Ovary (tissue), 9 donors: ENCODE measurements around the gene CDH22. TPM values are rescaled to one million over a fixed set of nuclear protein-coding genes. Genes with fewer than 3 reads are reported as not detected.

Source experiments
- DNase-seq, 5 donors: peaks; one replicate each; pipeline ENCODE4 v3.0.0-alpha.2; 2019 to 2020
- H3K27ac ChIP-seq, 2 donors: fragments of 200-600 bp; one replicate each; pipeline versions ENCODE4 v1.5.1 to v1.8.0; 2019 to 2022
- H3K27me3 ChIP-seq: fragments of 200-600 bp; one replicate; pipeline ENCODE4 v1.8.0; 2022
- H3K36me3 ChIP-seq: fragments of 200-600 bp; sonication (generic); one replicate; pipeline ENCODE4 v1.5.1; 2019
- H3K4me1 ChIP-seq: one replicate; pipeline ENCODE4 v1.8.1; 2013; ENCODE audit warnings: mild to moderate bottlenecking, moderate library complexity; ENCODE audit not compliant: insufficient read depth
- H3K4me3 ChIP-seq: fragments of 200-600 bp; sonication (generic); one replicate; pipeline ENCODE4 v1.5.1; 2017
- H3K9me3 ChIP-seq, 2 donors: fragments of 200-600 bp in 1 of 2; sonication (generic) in 1 of 2; one replicate each; pipeline versions ENCODE4 v1.5.1 to v1.8.1; 2013 to 2019; ENCODE audit warnings: mild to moderate bottlenecking in 1 of 2, moderate library complexity in 1 of 2
- CTCF ChIP-seq, 3 donors: fragments of 450-650 bp in 2 of 3; fragments of 200-600 bp in 1 of 3; IDR thresholded peaks; one replicate each; pipeline versions ENCODE4 v1.5.1 to v1.8.0; 2016 to 2022; ENCODE audit warnings: antibody characterized with exemption in 3 of 3, mild to moderate bottlenecking in 1 of 3
- EP300 ChIP-seq: sonication (generic); formaldehyde crosslinking; IDR thresholded peaks from one replicate; pipeline ENCODE4 v1.6.1; 2017; ENCODE audit warnings: antibody characterized with exemption
- POLR2A ChIP-seq: fragments of 450-650 bp; IDR thresholded peaks from one replicate; pipeline ENCODE4 v1.6.1; 2017; ENCODE audit warnings: antibody characterized with exemption, mild to moderate bottlenecking, moderate library complexity
- WGBS, 3 donors: extraction: QIAGEN DNeasy Blood & Tissue Kit in 1 of 3; methylation state at CpG; one replicate each; pipeline versions ENCODE4 v1.1.5 to v1.1.7; 2013 to 2017; 5-methylcytosine and 5-hydroxymethylcytosine counted together
- intact Hi-C, 4 donors: fragments of 100-400 bp; cut with DNase I; formaldehyde crosslinking; loops; one replicate each; pipeline versions ENCODE4 v1.11.0 to v1.15.1; 2022 to 2023
- polyA plus RNA-seq, 2 donors: library from polyadenylated mRNA; stranded (reverse); fragments of 200-250 nt in 1 of 2; fragments of 350-450 nt in 1 of 2; fragmentation: Illumina TruSeq in 1 of 2; extraction: RNeasy Lipid Tissue Mini Kit (QIAGEN cat#74804) in 1 of 2; gene quantifications; one replicate each; pipeline ENCODE4 v1.2.3, GENCODE V29; 2013 to 2014
- total RNA-seq, 7 donors: library from RNA; depleted of rRNA in 2 of 7; stranded (reverse); fragments of >200 nt in 2 of 7; fragmentation: NEBNext Ultra II Directional in 3 of 7; extraction: Animal tissue kit (Norgen Biotek cat#: 25700) in 3 of 7; gene quantifications; one replicate each; pipeline versions ENCODE4 v1.1.0 to v1.2.4, GENCODE V29; 2016 to 2023
- donor health status: DM: no; HTN: no; CAD: no; lungs with moderate emphysema.
- donor health status: DM: no; HTN: no; CAD: no.
- donor health status: Bipolar disorder and iron deficiency.
- donor health status: DM: yes; HTN: yes; CAD: no.
- donor health status: DM: no; HTN: no; CAD: no.
- donor health status: DM: yes; HTN: yes; CAD: no.

Gene CDH22
- total and polyA plus RNA-seq, 9 donors, result 0.10 to 1.5 (median 0.36) TPM

- TF ChIP-seq EP300, result no peak
Observed at GRCh38 chr20:46330072-46330763, 21.9 kb upstream of the CDH22 start.

GRCh38 chr20:46328200-46328882 lies 20.0 kb upstream of the CDH22 start:
- TF ChIP-seq EP300 (no peak), POLR2A (no peak), CTCF (IDR thresholded peaks at IDR 0.05) (no peak)
- no peaks in the 10 kb centered on the region for H3K36me3 ChIP-seq
- no peaks in the 10 kb centered on the region for H3K4me1 ChIP-seq
- H3K27ac ChIP-seq, result no peak overlapping the region
- H3K4me3 ChIP-seq, result no peak overlapping the region
- intact Hi-C loops, result no loop called here
- DNase-seq, result no peak
- H3K9me3 ChIP-seq, result no peaks in the 10 kb centered on the region
- WGBS, 3 donors, result 38 to 46% (median 40%) methylated on average over 16 of the region's 16 CpGs
- H3K27me3 ChIP-seq, result no peaks in the 10 kb centered on the region

More at GRCh38 chr20:46330072-46330763, 21.9 kb upstream of the CDH22 start:
- Histone ChIP-seq H3K9me3 (no peaks in the 10 kb centered on the region), H3K4me1 (no peaks in the 10 kb centered on the region), H3K36me3 (no peaks in the 10 kb centered on the region), H3K4me3 (no peak overlapping the region), H3K27ac (no peak overlapping the region), H3K27me3 (no peaks in the 10 kb centered on the region)
- 32 to 52% (median 33%) methylated on average over 11 to 13 of the region's 13 CpGs for WGBS, 3 donors
- intact Hi-C loops, result no loop called here
- DNase-seq, result no peak

- intact Hi-C loops, result no loop called here
- Histone ChIP-seq H3K27me3 (no peaks in the 10 kb centered on the region), H3K4me1 (no peaks in the 10 kb centered on the region)
Observed at GRCh38 chr20:46327557-46327956, 19.3 kb upstream of the CDH22 start.

GRCh38 chr20:46325789-46326188 lies 17.5 kb upstream of the CDH22 start:
- Histone ChIP-seq H3K36me3 (no peaks in the 10 kb centered on the region), H3K27ac (no peak overlapping the region), H3K27me3 (no peaks in the 10 kb centered on the region), H3K9me3 (no peaks in the 10 kb centered on the region), H3K4me1 (no peaks in the 10 kb centered on the region), H3K4me3 (no peak overlapping the region)
- no peak for DNase-seq
- intact Hi-C loops, result no loop called here
- WGBS, 3 donors, result 34 to 67% (median 56%) methylated on average over 1 of the region's 1 CpG
- TF ChIP-seq POLR2A (no peak), EP300 (no peak), CTCF (IDR thresholded peaks at IDR 0.05) (no peak)

More at GRCh38 chr20:46327557-46327956, 19.3 kb upstream of the CDH22 start:
- 90 to 95% (median 93%) methylated on average over 6 of the region's 6 CpGs for WGBS, 3 donors
- no peak for DNase-seq
- Histone ChIP-seq H3K9me3 (no peaks in the 10 kb centered on the region), H3K27ac (no peak overlapping the region), H3K4me3 (no peak overlapping the region), H3K36me3 (no peaks in the 10 kb centered on the region)
- TF ChIP-seq POLR2A (no peak), EP300 (no peak), CTCF (IDR thresholded peaks at IDR 0.05) (no peak)
